ENCODE data around the gene NPAS2. TPM values are rescaled to one million over a fixed set of nuclear protein-coding genes. Genes with fewer than 3 reads are reported as not detected.

The NPAS2 gene
- total and polyA plus RNA-seq, 2 of the 8 experiments (the other 6 are each of a cell fraction or from before 2014, with no cell fraction given) = 1.8 to 1.9 TPM

DNA sequence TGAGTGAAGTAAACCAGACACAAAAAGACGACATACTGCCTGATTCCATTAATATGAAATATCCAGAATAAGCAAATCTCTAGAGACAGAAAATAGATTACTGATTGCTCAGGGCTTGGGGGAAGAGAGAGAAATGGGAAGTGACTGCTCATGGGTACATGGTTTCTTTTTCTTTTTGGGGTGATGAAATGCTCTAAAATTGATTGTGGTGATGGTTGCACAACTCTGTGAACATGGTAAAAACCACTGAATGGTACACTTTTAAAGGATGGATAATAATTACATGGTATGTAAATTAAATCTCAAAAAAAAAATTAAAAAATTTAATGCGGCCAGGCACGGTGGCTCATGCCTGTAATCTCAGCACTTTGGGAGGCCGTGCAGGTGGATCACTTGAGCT, 221.5 kb downstream of the NPAS2 start:
- no peak overlapping the region for H2AK5ac ChIP-seq (ENCODE audit: low read depth, low read length)
- H4K5ac ChIP-seq (ENCODE audit: insufficient read length, low read depth, low read length) = no peak overlapping the region
- H4K8ac ChIP-seq (ENCODE audit: extremely low read depth, insufficient read depth, low read length) = no peak overlapping the region
- 94% methylated on average over 4 of the region's 4 CpGs; no CpG with 5 or more reads in 1 of the 2 experiments for WGBS, 2 experiments (ENCODE audit: extremely low coverage in 1 of 2, insufficient coverage in 1 of 2, insufficient read length in 1 of 2, insufficient replicate concordance in 2 of 2, low coverage in 1 of 2, low lambda C conversion rate in 2 of 2, missing lambda C conversion rate in 1 of 2)
- H3K9ac ChIP-seq (replicated peaks in 1 of 4; ENCODE audit: extremely low read depth in 1 of 4, low read depth in 3 of 4, low read length in 3 of 4) = no peak overlapping the region
- no peaks in the 10 kb centered on the region for H3K79me2 ChIP-seq (ENCODE audit: control insufficient read depth in 1 of 2, insufficient read depth in 2 of 2, low read length in 2 of 2)
- no peak overlapping the region for H3K4me2 ChIP-seq (ENCODE audit: insufficient read depth in 1 of 2, low read depth in 2 of 2, low read length in 2 of 2)
- no peaks in the 10 kb centered on the region for H4K20me1 ChIP-seq (replicated peaks in 1 of 2; ENCODE audit: control insufficient read depth in 1 of 2, insufficient read depth in 2 of 2, low read length in 2 of 2)
- no peak overlapping the region for H2AFZ ChIP-seq (ENCODE audit: low read length)
- H3K4me1 ChIP-seq (replicated peaks in 1 of 4; ENCODE audit: control insufficient read depth in 3 of 4, insufficient read depth in 4 of 4, low read length in 3 of 4) = no peaks in the 10 kb centered on the region; a peak in 1 of 7 replicates
- H3K23me2 ChIP-seq (ENCODE audit: low read depth, low read length) = no peaks in the 10 kb centered on the region
- DNase-seq (ENCODE audit: low read depth in 1 of 2, low spot score in 2 of 2) = no peak
- H3K27ac ChIP-seq (ENCODE audit: low read depth, low read length) = no peak overlapping the region
- no peak overlapping the region for H3K4ac ChIP-seq (replicated peaks; ENCODE audit: insufficient read length, low read depth, low read length)
- no peak overlapping the region for H3K56ac ChIP-seq (replicated peaks; ENCODE audit: insufficient read length, low read depth, low read length)
- no peak overlapping the region for H2BK120ac ChIP-seq (replicated peaks; ENCODE audit: low read depth, low read length)
- H3K4me3 ChIP-seq (ENCODE audit: extremely low read depth in 1 of 4, insufficient read depth in 2 of 4, low read depth in 3 of 4, low read length in 4 of 4) = no peak overlapping the region
- no peak overlapping the region for H2BK20ac ChIP-seq (ENCODE audit: low read length)
- CTCF ChIA-PET (ENCODE audit: partially characterized antibody) = interaction anchor here (0.6 to 2.5 kb wide), 3 partner anchors 10 to 111 kb away, joined by 3 to 8 read pairs (median 3); no protein-coding TSS in a partner anchor
- no peaks in the 10 kb centered on the region for H3K79me1 ChIP-seq (ENCODE audit: low read depth, low read length)
- H3K36me3 ChIP-seq (ENCODE audit: control insufficient read depth in 2 of 4, insufficient read depth in 4 of 4, low read length in 3 of 4) = peaks cover 0 to 4% (median 0%) of the 10 kb centered on the region in 4 experiments; a peak in 1 of 8 replicates
- H4K91ac ChIP-seq (replicated peaks; ENCODE audit: insufficient read length, low read length) = no peak overlapping the region
- no peak for FAIRE-seq
- H2BK15ac ChIP-seq (ENCODE audit: low read length) = no peak overlapping the region
- H3K27me3 ChIP-seq (replicated peaks in 1 of 4; ENCODE audit: control insufficient read depth in 3 of 4, extremely low read depth in 1 of 4, insufficient read depth in 3 of 4, low read length in 3 of 4) = no peaks in the 10 kb centered on the region
- H2BK12ac ChIP-seq (ENCODE audit: low read depth, low read length) = no peak overlapping the region
- H3K18ac ChIP-seq (ENCODE audit: extremely low read depth, low read length) = no peak overlapping the region
- H3K9me3 ChIP-seq (ENCODE audit: insufficient read depth in 2 of 2, low read depth in 1 of 2, low read length in 1 of 2) = no peaks in the 10 kb centered on the region
- no peak overlapping the region for H2BK5ac ChIP-seq (ENCODE audit: low read depth, low read length)
- no peak overlapping the region for H3K23ac ChIP-seq (ENCODE audit: insufficient read length)
- H3K14ac ChIP-seq (ENCODE audit: insufficient read length) = no peak overlapping the region
- POLR2A ChIA-PET (ENCODE audit: partially characterized antibody) = no interaction called here
- TF ChIP-seq KDM5A (IDR thresholded peaks at IDR 0.05; ENCODE audit: low read length) = no peak
- TF ChIP-seq RAD21 (IDR thresholded peaks at IDR 0.05 in 1 of 2, conservative IDR thresholded peaks at IDR 0.05 in 1 of 2; ENCODE audit: low read depth in 2 of 2, low read length in 2 of 2) = no peak
- no peak for TF ChIP-seq KDM4A (IDR thresholded peaks at IDR 0.05; ENCODE audit: low read depth, low read length, severe bottlenecking)
- TF ChIP-seq HDAC6 (IDR thresholded peaks at IDR 0.05; ENCODE audit: low read depth, low read length) = no peak
- TF ChIP-seq TAF7 (optimal IDR thresholded peaks at IDR 0.05; ENCODE audit: borderline replicate concordance, low read depth, low read length) = no peak
- no peak for TF ChIP-seq SIRT6 (IDR thresholded peaks at IDR 0.05; ENCODE audit: low read length)
- TF ChIP-seq BACH1 (IDR thresholded peaks at IDR 0.05; ENCODE audit: low read length) = no peak
- no peak for TF ChIP-seq CREB1 (IDR thresholded peaks at IDR 0.05)
- TF ChIP-seq, protein P1, sequence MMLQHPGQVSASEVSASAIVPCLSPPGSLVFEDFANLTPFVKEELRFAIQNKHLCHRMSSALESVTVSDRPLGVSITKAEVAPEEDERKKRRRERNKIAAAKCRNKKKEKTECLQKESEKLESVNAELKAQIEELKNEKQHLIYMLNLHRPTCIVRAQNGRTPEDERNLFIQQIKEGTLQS (IDR thresholded peaks at IDR 0.05; ENCODE audit: insufficient read depth, low read depth, low read length) = no peak
- no peak for TF ChIP-seq ASH2L (IDR thresholded peaks at IDR 0.05; ENCODE audit: low read length)
- TF ChIP-seq, protein P2, sequence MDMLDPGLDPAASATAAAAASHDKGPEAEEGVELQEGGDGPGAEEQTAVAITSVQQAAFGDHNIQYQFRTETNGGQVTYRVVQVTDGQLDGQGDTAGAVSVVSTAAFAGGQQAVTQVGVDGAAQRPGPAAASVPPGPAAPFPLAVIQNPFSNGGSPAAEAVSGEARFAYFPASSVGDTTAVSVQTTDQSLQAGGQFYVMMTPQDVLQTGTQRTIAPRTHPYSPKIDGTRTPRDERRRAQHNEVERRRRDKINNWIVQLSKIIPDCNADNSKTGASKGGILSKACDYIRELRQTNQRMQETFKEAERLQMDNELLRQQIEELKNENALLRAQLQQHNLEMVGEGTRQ (IDR thresholded peaks at IDR 0.05; ENCODE audit: low read length) = no peak
- no peak for TF ChIP-seq ZNF274 (IDR thresholded peaks at IDR 0.05; ENCODE audit: borderline replicate concordance, extremely low read depth, low read length)
- no peak for TF ChIP-seq CEBPB (IDR thresholded peaks at IDR 0.05; ENCODE audit: low read depth, low read length)
- no peak for TF ChIP-seq MAFK (IDR thresholded peaks at IDR 0.05; ENCODE audit: low read depth, low read length)

All from H1 (cell line).